GM18951 (cell line): ENCODE results near the gene SLCO4A1.

Experiments
- POLR2A ChIP-seq: IDR thresholded peaks from 4 replicates; pipeline ENCODE4 v1.6.1; 2011; ENCODE audit warnings: mild to moderate bottlenecking; ENCODE audit not compliant: insufficient read length, insufficient read depth; ENCODE audit errors: extremely low read depth
- in situ Hi-C: fragments of 300-500 bp; cut with MboI; formaldehyde crosslinking; loops from one replicate; pipeline ENCODE4 v1.12.0; 2022; ENCODE audit warnings: low sequenced_read_pairs, mixed read lengths, inconsistent platforms; ENCODE audit not compliant: unreplicated experiment

The SLCO4A1 gene

DNA sequence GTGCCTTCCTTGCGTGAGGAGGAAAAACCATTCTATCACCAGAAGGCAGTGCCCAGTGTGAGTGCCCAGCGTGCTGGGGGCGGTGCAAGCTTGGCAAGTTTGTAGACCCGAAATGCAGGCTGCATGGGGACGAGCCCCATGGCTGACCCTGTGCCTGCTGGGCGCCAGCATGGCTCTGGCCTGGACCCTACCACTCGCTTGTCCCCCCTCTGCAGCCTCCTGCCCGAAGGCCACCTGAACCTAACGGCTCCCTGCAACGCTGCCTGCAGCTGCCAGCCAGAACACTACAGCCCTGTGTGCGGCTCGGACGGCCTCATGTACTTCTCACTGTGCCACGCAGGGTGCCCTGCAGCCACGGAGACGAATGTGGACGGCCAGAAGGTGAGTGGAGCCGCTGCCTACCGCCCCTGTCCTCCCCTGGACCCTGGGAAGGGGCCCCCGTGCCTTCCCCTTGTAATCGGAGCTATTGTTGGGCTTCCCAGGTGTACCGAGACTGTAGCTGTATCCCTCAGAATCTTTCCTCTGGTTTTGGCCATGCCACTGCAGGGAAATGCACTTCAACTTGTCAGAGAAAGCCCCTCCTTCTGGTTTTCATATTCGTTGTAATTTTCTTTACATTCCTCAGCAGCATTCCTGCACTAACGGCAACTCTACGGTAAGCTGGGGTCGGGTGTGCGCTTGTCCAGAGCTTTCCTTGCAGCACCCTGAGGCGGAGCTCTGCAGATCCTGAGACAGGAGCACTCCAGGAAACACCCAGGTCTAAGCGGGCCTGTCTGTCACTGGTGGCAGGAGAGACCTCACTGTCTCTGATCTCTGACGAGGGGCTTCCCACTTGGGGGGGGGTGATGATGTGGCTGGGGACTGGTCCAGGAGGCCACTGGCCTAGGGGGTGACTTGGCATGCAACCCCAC lies 25.5 kb downstream of the SLCO4A1 start:
- TF ChIP-seq POLR2A, result no peak
- in situ Hi-C loops, result loop anchor here (25.0 kb wide), 1 partner anchor 120 kb away; the partner anchor contains the start of gene MRGBP

GRCh38 chr20:62668441-62669027 lies 26.2 kb downstream of the SLCO4A1 start:
- no peak for TF ChIP-seq POLR2A
- in situ Hi-C loops, result loop anchor here (25.0 kb wide), 1 partner anchor 119 kb away; the partner anchor contains the start of gene MRGBP

- in situ Hi-C loops, result loop anchor here (25.0 kb wide), 1 partner anchor 118 kb away; the partner anchor contains the start of gene MRGBP
- TF ChIP-seq POLR2A, result no peak
Observed at GRCh38 chr20:62669249-62669648, 26.9 kb downstream of the SLCO4A1 start.

DNA sequence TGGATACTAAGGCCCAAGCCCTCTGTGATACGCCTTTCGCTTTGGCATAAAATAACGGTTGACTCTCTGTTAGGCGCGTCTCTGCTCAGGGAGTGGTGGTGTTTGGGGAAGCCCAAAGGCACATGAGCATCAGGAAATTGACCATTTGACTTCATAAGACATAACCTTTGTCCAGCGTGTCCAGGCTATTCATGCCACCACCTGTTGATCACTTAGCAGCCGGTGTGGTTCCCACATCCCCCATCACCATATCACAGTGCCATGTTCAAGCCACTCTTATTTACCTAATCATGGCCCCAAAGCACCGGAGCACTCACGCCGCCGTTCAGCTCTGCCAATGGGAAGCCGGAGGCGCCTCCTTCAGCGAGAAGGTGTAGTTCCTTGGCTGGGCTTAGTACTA lies 27.9 kb downstream of the SLCO4A1 start:
- TF ChIP-seq POLR2A, result no peak
- in situ Hi-C loops, result loop anchor here (25.0 kb wide), 1 partner anchor 117 kb away; the partner anchor contains the start of gene MRGBP

GRCh38 chr20:62670998-62671397 lies 28.7 kb downstream of the SLCO4A1 start:
- in situ Hi-C loops, result loop anchor here (25.0 kb wide), 1 partner anchor 116 kb away; the partner anchor contains the start of gene MRGBP
- no peak for TF ChIP-seq POLR2A

DNA sequence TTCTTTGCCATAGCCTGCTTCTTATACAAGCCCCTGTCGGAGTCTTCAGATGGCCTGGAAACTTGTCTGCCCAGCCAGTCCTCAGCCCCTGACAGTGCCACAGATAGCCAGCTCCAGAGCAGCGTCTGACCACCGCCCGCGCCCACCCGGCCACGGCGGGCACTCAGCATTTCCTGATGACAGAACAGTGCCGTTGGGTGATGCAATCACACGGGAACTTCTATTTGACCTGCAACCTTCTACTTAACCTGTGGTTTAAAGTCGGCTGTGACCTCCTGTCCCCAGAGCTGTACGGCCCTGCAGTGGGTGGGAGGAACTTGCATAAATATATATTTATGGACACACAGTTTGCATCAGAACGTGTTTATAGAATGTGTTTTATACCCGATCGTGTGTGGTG lies 29.5 kb downstream of the SLCO4A1 start:
- no peak for TF ChIP-seq POLR2A
- in situ Hi-C loops, result loop anchor here (25.0 kb wide), 1 partner anchor 116 kb away; the partner anchor contains the start of gene MRGBP

- no peak for TF ChIP-seq POLR2A
- in situ Hi-C loops, result loop anchor here (25.0 kb wide), 1 partner anchor 113 kb away; the partner anchor contains the start of gene MRGBP
Observed at GRCh38 chr20:62674370-62674769, 32.1 kb downstream of the SLCO4A1 start.

DNA sequence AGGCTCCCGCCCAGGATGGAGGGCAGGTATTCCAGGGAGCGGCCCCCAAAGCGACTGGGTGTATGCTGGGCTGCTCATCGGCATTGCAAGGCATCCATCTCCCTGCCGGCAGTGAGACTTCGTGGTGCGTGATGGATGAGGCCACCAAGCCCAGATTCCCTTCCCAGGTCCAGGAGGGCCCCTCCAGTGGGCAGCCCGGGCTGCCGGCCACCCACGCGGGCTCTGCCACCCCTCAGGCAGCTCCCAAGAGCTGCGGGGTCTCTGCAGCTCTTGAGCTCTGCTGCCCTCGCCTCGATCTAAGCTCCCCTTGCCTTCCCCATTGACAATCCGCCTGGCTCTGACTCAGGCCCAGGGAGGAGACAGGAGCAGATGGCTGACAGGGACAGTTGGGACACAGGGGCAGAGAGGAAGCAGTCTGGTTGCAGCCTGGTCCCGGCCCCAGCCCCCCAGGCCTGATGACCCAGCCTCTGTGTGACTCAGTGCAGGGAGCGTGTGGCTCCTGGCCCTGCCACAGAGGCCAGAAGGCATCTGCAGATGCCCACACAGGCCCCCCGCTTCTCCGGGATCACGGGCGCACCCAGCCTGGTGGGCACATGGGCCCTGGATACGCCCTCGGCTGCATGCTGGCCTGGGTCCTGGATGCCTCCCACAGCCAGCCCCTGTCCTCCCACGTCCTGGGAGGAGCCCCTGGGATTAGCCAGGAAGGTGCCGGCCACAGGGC lies 33.0 kb downstream of the SLCO4A1 start:
- in situ Hi-C loops, result no loop called here
- TF ChIP-seq POLR2A, result no peak

DNA sequence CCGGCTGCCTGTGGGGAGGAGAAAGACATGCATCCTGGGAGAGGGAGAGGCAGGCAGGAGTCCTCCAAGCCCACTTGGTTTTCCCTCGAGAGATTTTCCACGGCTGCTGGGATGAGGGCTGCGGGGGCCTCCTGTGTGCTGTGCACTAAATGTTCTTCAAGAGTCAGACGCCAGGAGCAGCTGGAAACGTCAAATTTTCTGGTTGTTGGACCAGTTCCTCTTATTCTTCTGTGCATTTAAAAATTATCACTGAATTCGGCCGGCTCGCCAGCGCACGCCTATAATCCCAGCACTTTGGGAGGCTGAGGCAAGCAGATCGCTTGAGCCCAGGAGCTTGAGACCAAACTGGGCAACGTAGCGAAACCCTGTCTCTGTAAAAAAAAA lies 33.6 kb downstream of the SLCO4A1 start:
- TF ChIP-seq POLR2A, result no peak
- in situ Hi-C loops, result no loop called here

GRCh38 chr20:62676976-62677375 lies 34.7 kb downstream of the SLCO4A1 start:
- in situ Hi-C loops, result no loop called here
- no peak for TF ChIP-seq POLR2A

DNA sequence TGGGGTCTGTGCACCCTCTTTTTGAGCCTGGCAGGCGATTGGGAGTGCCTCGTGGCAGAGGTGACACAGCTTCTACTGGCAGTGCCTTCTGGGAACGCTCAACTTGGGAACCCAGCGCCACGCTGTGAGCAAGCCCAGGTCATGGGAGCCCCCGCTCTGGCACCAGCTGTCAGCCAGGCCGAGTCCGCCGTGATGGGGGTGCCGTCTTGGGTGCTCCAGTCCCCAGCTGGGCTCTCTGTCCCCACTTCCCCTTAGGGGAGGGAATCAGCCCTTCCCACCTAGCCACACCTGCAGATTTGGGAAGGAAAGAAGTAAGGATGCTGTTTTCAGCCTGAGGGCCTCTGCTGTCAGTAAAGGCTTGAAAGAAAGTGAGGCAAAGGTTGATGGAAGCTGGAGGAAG lies 35.4 kb downstream of the SLCO4A1 start:
- in situ Hi-C loops, result no loop called here
- no peak for TF ChIP-seq POLR2A

GRCh38 chr20:62678553-62678952 lies 36.2 kb downstream of the SLCO4A1 start:
- in situ Hi-C loops, result no loop called here

More at GRCh38 chr20:62678553-62678952, 36.2 kb downstream of the SLCO4A1 start:
- no peak for TF ChIP-seq POLR2A
